Measurements from ENCODE around the gene ZNF337. TPM values are rescaled to one million over a fixed set of nuclear protein-coding genes. Genes with fewer than 3 reads are reported as not detected.
A peak's percentile ranks its signal among the peaks of the same experiment; 100 is the strongest.

Gene ZNF337
- total RNA-seq, 1 donor from 2014 or later: 15.6 TPM

GRCh38 chr20:25676164-25676809 lies 20.4 kb downstream of the ZNF337 start:
- Mint-ChIP-seq H3K27me3 (ENCODE audit: low read depth, unreplicated experiment) (no peaks in the 10 kb centered on the region), H3K36me3 (ENCODE audit: low read depth, unreplicated experiment) (peaks cover 34% of the 10 kb centered on the region), H3K4me1 (ENCODE audit: low read depth, unreplicated experiment) (peaks cover 12% of the 10 kb centered on the region), H3K9me3 (ENCODE audit: unreplicated experiment) (no peaks in the 10 kb centered on the region), H3K4me3 (ENCODE audit: unreplicated experiment) (no peak overlapping the region), H3K27ac (ENCODE audit: unreplicated experiment) (peak overlapping the region; percentile 1)
- Histone ChIP-seq H3K4me2 (ENCODE audit: low read length) (peak overlapping the region; percentile 6), H4K20me1 (ENCODE audit: insufficient read depth, low read length) (peaks cover 9% of the 10 kb centered on the region), H3K79me2 (ENCODE audit: insufficient read depth, low read length) (no peaks in the 10 kb centered on the region), H3K36me3 (ENCODE audit: insufficient read depth, low read length) (peaks cover 30% of the 10 kb centered on the region), H3K4me3 (ENCODE audit: insufficient read depth, low read depth, low read length) (no peak overlapping the region), H3K9ac (ENCODE audit: low read length) (no peak overlapping the region), H2AFZ (ENCODE audit: low read depth, low read length) (no peak overlapping the region), H3K27me3 (ENCODE audit: insufficient read depth, low read length) (no peaks in the 10 kb centered on the region), H3K4me1 (ENCODE audit: insufficient read depth, low read length) (peaks cover 8% of the 10 kb centered on the region), H3K9me3 (ENCODE audit: insufficient read depth, low read depth, low read length) (no peaks in the 10 kb centered on the region), H3K27ac (ENCODE audit: low read depth, low read length) (no peak overlapping the region)
- FAIRE-seq (peak; percentile 54), DNase-seq (ENCODE audit: low read depth) (peak; percentile 73)
- TF ChIP-seq EZH2 (IDR thresholded peaks at IDR 0.05; ENCODE audit: insufficient read depth, low read length): no peak
- no peak for TF ChIP-seq CTCF (IDR thresholded peaks at IDR 0.05; ENCODE audit: insufficient read depth, low read depth, low read length)

- DNase-seq (ENCODE audit: low read depth) (no peak), FAIRE-seq (no peak)
- H4K20me1 ChIP-seq (ENCODE audit: insufficient read depth, low read length): peaks cover 9% of the 10 kb centered on the region
- H3K9ac ChIP-seq (ENCODE audit: low read length): no peak overlapping the region
- peaks cover 27% of the 10 kb centered on the region for H3K36me3 ChIP-seq (ENCODE audit: insufficient read depth, low read length)
- no peak overlapping the region for H2AFZ ChIP-seq (ENCODE audit: low read depth, low read length)
- H3K9me3 Mint-ChIP-seq (ENCODE audit: unreplicated experiment): no peaks in the 10 kb centered on the region
- H3K4me3 ChIP-seq (ENCODE audit: insufficient read depth, low read depth, low read length): no peak overlapping the region
- H3K79me2 ChIP-seq (ENCODE audit: insufficient read depth, low read length): no peaks in the 10 kb centered on the region
- TF ChIP-seq CTCF (IDR thresholded peaks at IDR 0.05; ENCODE audit: insufficient read depth, low read depth, low read length) (no peak), EZH2 (IDR thresholded peaks at IDR 0.05; ENCODE audit: insufficient read depth, low read length) (no peak)
- no peak overlapping the region for H3K4me3 Mint-ChIP-seq (ENCODE audit: unreplicated experiment)
- peaks cover 12% of the 10 kb centered on the region for H3K4me1 Mint-ChIP-seq (ENCODE audit: low read depth, unreplicated experiment)
- peaks cover 8% of the 10 kb centered on the region for H3K4me1 ChIP-seq (ENCODE audit: insufficient read depth, low read length)
- no peaks in the 10 kb centered on the region for H3K9me3 ChIP-seq (ENCODE audit: insufficient read depth, low read depth, low read length)
- no peak overlapping the region for H3K27ac ChIP-seq (ENCODE audit: low read depth, low read length)
- H3K4me2 ChIP-seq (ENCODE audit: low read length): no peak overlapping the region
- H3K27me3 ChIP-seq (ENCODE audit: insufficient read depth, low read length): no peaks in the 10 kb centered on the region
- H3K36me3 Mint-ChIP-seq (ENCODE audit: low read depth, unreplicated experiment): peaks cover 34% of the 10 kb centered on the region
- H3K27me3 Mint-ChIP-seq (ENCODE audit: low read depth, unreplicated experiment): no peaks in the 10 kb centered on the region
- H3K27ac Mint-ChIP-seq (ENCODE audit: unreplicated experiment): no peak overlapping the region
Measured at GRCh38 chr20:25675161-25675560, 21.5 kb downstream of the ZNF337 start.

GRCh38 chr20:25672659-25673235 lies 23.9 kb downstream of the ZNF337 start:
- Mint-ChIP-seq H3K36me3 (ENCODE audit: low read depth, unreplicated experiment) (peaks cover 32% of the 10 kb centered on the region), H3K27ac (ENCODE audit: unreplicated experiment) (no peak overlapping the region), H3K4me3 (ENCODE audit: unreplicated experiment) (no peak overlapping the region), H3K4me1 (ENCODE audit: low read depth, unreplicated experiment) (peaks cover 16% of the 10 kb centered on the region), H3K27me3 (ENCODE audit: low read depth, unreplicated experiment) (no peaks in the 10 kb centered on the region), H3K9me3 (ENCODE audit: unreplicated experiment) (no peaks in the 10 kb centered on the region)
- no peak overlapping the region for H2AFZ ChIP-seq (ENCODE audit: low read depth, low read length)
- no peak overlapping the region for H3K9ac ChIP-seq (ENCODE audit: low read length)
- peaks cover 8% of the 10 kb centered on the region for H3K4me1 ChIP-seq (ENCODE audit: insufficient read depth, low read length)
- no peak for FAIRE-seq
- no peaks in the 10 kb centered on the region for H3K27me3 ChIP-seq (ENCODE audit: insufficient read depth, low read length)
- peaks cover 25% of the 10 kb centered on the region for H3K36me3 ChIP-seq (ENCODE audit: insufficient read depth, low read length)
- TF ChIP-seq CTCF (IDR thresholded peaks at IDR 0.05; ENCODE audit: insufficient read depth, low read depth, low read length) (no peak), EZH2 (IDR thresholded peaks at IDR 0.05; ENCODE audit: insufficient read depth, low read length) (no peak)
- H3K4me3 ChIP-seq (ENCODE audit: insufficient read depth, low read depth, low read length): no peak overlapping the region
- H3K4me2 ChIP-seq (ENCODE audit: low read length): no peak overlapping the region
- H3K27ac ChIP-seq (ENCODE audit: low read depth, low read length): no peak overlapping the region
- H3K79me2 ChIP-seq (ENCODE audit: insufficient read depth, low read length): no peaks in the 10 kb centered on the region
- no peaks in the 10 kb centered on the region for H3K9me3 ChIP-seq (ENCODE audit: insufficient read depth, low read depth, low read length)
- H4K20me1 ChIP-seq (ENCODE audit: insufficient read depth, low read length): peaks cover 9% of the 10 kb centered on the region
- DNase-seq (ENCODE audit: low read depth): no peak
